NCI-H2107 (cell line): ENCODE results near the gene TSPAN19.

Experiments
- DNase-seq: peaks from one replicate; lab custom pipeline; 2025; lab: John Stamatoyannopoulos, UW

TSPAN19 gene

DNA sequence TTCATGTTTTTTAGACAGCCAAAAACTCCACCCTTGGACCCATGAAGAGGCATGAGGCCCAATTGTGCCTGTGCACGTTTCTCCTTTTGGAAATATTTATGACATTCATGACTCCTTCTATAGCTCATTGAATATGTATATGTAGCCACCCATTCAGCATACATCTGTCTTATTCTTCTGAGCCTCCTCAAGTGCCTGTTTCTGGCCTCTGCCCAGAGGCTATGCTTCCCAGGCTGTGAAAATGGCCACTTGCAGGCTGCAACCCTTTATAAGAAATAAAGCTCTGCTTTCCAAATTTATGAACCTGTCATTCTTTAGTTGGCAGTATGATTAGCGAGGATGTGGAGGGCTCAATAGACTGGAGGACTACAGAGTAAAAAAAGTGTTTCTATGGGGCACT, 35.3 kb downstream of the TSPAN19 start:
- DNase-seq, result no peak

DNA sequence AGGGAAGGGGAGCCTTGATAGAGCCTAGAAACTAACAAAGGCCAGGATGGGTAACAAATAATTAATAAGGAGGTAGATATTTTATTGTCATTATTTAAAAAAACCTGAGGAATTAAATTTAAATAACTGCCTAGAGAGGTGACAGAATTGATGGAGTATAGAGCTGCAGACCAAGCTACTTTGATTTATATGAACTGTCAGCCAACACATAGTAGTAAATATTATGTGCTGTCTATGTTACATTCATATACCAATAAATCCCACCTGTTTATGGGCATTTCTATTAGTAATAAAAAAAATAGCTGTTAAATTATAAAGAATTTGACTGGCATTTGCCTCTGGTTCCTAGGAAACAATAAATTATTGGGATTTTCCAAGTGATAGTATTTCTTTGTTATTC, 37.7 kb downstream of the TSPAN19 start:
- DNase-seq, result no peak

DNA sequence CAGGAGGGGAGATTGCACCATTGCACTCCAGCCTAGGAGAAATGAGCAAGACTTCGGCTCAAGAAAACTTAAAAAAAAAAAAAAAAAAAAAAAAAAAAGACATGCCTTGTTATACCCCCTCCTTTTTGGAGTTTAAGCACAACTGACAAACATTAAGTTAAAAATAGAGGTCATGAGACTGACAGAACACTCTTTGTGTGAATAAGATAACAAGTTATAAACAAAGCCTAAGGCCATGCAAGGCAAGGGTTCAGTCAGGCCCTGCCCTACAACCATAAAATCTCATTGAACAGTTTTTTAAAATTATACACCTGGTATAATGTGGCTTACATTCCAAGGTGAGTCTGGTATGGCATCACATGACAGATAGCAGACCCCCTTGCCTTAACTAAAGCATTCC, 39.3 kb downstream of the TSPAN19 start:
- no peak for DNase-seq

DNA sequence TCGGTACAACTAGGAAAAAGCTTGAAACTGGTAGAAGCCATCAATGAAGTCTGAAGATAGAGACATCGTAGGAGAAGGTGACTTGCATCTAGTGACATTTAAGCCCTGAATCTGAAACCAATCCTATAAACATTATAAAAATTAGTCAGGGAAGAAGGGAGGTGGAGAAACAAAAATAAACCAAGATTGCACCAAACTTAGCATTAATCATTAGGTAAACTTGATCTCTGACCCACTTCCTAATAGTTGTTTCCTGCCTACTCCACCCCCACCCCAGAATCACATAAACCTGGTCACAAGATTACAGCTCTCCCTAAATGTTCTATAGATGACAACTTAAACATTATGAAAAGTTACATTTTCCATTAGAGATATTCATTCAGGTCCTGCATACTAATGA, 40.4 kb downstream of the TSPAN19 start:
- DNase-seq, result no peak

DNA sequence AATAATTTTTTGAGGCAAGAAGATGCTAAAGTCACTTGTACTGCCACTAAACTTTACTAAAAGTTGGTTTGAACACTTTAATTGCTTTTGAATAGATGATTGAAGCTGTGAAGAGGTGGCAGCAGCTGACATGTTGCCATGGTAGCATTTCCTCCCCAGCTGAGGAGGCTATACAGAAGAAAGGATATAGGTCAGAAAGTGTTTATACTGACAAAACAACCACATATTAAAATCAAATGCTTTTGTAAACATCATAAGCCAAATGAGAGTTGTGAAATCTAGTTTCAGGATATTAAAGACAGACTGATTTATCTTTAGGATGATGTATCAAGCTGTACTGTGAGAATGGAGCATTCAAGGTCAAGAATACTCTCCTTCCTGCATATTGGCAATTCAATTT, 41.7 kb downstream of the TSPAN19 start:
- DNase-seq, result no peak

DNA sequence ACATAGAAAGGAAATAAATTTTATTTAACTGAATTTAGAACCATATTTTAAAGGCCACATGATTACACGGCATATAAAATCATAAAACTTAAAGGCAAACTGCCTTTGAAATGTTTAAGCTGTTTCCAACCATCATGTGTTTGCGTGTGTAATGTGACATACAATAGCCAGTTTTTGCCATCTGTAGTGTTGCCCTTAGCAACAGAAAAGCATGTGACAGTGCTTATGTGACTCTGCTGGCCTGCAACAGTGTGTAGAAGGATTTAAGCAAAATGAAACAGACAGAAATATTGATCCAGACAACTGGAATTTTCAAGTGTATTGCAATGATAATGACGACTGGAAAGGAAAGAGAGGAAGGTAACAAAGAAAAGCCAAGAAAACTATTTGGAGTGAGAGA, 49.5 kb downstream of the TSPAN19 start:
- DNase-seq, result no peak

DNA sequence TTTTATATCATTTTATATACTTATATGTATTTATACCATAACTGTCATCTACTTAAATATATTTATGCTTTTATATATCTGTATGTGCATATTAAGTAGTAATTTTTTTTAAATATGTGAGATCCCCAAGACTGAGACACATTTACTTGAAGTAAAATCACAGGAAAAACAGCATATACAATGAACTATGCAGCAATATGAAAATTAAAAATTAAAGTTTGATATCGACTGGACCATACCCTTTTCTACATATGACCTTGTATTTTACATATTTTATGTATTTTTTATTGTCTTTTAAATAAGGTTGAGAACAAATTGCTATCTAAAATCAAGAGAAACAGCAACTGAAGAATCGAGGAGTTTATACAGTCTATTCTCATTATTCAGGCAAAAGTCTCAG, 50.0 kb downstream of the TSPAN19 start:
- no peak for DNase-seq

DNA sequence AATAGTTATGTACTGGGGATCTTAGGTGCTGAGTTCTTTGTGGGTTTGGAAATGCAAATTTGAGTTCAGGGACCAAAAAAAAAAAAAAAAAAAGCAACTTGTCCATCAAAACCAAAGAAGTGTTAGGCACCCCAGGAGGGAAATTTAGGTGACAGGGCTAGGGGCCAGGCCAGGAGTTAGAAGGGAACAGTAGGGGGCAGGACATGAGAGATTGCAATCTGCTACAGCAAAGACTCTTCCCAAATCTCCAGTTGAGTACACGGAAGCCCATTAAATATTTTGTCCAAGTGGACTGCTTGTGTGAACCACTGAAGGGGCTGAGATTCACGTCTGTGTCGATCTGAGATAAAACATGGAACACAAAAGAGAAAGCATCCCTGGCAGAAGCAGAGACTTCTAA, 52.8 kb downstream of the TSPAN19 start:
- DNase-seq, result no peak

DNA sequence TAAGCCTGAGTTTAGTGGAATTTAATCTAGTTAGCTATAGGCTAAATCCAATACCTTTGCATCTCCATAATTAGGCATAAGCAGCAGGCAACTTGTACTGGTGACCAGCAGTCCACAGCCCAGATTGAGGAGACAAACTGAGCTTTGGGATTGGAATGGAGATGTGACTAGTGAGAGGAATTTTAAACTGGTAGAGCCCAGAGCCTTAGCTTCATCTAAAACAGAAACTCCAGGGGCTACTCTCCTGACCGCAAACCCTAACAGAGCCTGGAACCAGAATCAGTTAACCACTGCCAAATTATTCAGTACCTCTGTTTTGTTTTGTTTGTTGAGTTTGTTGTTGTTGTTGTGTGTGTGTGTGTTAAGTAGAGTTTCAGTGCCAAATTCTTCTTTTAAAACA, 53.2 kb downstream of the TSPAN19 start:
- no peak for DNase-seq

DNA sequence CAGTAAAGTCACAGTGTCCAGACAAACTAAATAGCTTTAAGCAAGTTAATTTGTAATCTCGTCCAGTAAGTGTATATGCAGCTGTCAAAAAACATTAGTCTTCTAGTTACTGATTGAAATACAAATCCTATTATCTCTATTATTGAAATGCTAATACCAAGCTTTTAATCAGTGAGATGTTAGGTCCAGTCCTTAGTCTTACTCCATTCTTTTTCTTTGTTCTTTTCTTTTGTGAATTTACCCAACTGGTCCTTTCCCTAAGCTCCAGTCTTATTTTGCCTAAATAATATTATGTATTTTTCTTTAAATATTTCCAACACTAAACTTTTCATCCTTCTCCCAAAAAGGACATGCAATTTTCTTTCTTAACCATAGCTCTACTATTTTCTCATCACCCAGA, 57.2 kb downstream of the TSPAN19 start:
- DNase-seq, result no peak

DNA sequence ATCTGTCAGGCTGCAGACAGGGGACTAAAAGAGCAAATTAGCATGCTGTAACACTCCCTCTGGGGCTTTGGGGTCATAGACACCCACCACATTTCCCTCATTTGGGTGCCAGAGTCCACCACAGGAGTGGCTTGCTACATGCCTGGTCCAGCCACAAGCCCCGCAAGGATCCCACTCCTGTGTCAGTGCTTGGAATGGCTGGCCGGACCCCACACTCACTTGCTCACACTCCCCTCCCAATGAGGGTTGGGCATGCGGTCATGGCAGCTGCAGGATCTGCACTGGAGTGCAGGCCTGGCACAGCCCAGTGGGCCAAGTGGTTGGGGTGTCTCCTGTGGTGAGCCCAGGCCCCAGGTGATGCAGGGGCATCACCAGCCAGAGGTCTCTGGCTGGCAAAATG, 59.9 kb downstream of the TSPAN19 start:
- no peak for DNase-seq

DNA sequence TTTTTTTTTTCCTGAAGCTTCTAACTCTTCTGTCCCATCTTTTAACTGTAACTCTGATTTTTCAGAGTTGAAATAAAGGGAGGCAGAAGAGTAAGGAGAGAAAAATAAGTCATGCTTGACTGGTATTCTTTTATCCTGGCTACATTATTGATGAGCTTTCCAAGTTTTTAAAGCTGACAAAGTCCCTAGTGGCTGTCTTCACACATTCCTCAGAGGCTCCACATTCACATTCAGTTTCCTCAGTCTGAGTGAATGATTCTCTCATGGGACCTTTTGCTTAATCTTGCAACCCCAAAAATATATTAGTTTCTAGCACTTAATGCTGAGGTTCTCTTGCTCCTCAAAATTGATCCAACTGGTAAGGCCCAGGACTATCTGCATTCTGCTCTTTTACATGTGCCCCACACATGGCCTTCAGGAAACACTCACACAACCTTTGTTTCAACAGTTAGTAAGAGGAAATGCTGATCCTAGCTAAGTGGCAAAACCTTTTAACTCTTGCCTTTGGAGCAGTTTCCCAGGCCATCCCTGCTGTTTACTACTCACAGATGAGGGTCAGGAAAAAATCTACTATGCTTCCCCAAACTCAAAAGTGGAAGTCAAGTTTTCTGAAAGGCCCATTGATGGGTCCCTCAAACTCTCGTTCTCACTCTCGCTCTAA, 61.8 kb downstream of the TSPAN19 start:
- DNase-seq, result no peak

DNA sequence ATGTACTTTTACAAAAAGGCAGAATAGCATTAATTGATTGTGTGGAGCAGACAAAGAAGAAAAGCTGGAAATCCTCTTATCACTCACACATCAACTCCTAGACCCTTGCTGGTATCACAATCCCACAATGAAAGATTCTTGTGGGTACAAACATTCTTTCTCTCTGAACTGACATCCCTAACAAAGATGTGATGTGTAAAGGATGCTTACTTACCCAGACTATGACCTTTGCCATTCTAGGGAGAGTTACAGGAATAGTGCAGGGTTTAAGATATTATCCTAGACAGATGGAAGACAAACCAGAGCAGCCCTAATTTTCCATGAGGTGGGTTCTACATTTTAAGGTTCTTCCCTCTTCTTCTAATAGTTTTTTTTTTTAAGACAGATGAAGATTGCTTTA, 63.1 kb downstream of the TSPAN19 start:
- no peak for DNase-seq

DNA sequence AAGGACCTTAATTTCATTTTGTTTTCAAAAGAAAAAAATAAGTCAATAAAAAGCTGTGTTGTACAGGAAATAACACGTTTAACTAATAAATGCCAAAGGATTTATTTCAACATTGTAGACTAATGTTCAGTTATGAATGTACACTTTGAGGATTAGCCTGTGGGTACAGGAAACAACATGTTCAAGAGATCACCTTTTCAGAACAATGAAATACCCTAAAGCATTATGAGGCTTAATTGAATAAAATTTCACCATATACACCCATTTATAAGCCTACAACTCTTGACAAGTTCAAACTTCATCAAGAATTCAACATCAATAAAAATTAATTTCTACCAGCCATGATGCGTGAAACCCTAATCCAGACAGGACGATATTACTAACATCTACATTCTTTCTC, 66.9 kb downstream of the TSPAN19 start:
- no peak for DNase-seq
